Measurements from ENCODE around the gene CSTPP1. TPM values are rescaled to one million over a fixed set of nuclear protein-coding genes. Genes with fewer than 3 reads are reported as not detected.

CSTPP1 gene
- total and polyA plus RNA-seq, 4 donors = 12.5 to 26.0 (median 20.9) TPM

DNA sequence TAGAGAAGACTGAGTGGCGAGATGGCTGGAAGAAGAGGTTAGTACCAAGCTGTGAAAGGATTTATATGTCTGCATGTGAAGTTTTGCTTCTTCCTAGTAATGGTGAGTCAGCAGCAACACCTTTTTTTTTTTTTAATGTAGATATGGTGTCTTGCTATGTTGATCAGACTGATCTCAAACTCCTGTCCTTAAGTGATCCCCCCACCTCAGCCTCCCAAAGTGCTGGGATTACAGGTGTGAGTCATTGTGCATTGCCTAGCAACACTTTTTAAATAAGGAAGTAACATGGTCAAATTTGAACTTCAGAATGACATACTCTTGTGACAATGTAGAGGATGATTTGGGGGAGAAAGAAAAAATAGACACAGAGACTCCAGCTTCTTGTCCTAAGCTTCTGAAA lies 6.5 kb upstream of the CSTPP1 start:
- ATAC-seq (ENCODE audit: low FRiP score) = no peak
- Histone ChIP-seq H3K27me3 (ENCODE audit: control insufficient read depth in 1 of 2, insufficient read depth in 2 of 2, low read length in 1 of 2) (no peaks in the 10 kb centered on the region), H3K4me1 (ENCODE audit: control insufficient read depth in 1 of 2, insufficient read depth in 2 of 2, low read length in 2 of 2) (no peaks in the 10 kb centered on the region), H3K36me3 (ENCODE audit: control insufficient read depth in 1 of 2, insufficient read depth in 2 of 2, low read length in 1 of 2) (no peaks in the 10 kb centered on the region), H3K9me3 (ENCODE audit: control insufficient read depth, low read length) (no peaks in the 10 kb centered on the region), H3K4me3 (ENCODE audit: low read length in 2 of 2) (no peak overlapping the region), H3K27ac (ENCODE audit: low read depth in 1 of 2, low read length in 2 of 2) (no peak overlapping the region)
- intact Hi-C loops (cut with DNase I) = no loop called here
- DNase-seq = no peak
- WGBS, 2 donors = 86 to 96% methylated on average over 1 of the region's 1 CpG

DNA sequence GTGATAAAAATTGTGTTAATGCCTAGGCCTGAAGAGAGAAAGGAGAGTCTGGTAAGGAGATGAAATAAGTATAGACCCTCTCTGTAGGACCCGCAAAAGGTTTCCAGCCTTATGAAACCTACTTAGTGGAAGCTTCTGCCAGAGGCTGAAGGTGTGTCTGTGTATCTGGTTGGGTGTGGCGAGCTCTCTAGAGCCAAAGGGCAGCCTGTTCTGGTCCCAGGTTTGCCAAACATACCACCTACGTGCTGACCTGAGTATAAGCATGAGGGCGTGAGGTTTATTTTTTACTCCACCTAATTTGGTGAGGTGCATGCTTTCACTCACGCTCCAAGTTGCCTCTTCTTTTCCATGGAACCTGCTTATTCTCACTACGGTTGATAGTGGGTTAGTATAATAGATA lies 5.6 kb downstream of the CSTPP1 start:
- Histone ChIP-seq H3K4me3 (ENCODE audit: low read length in 2 of 2) (no peak overlapping the region), H3K4me1 (ENCODE audit: control insufficient read depth in 1 of 2, insufficient read depth in 2 of 2, low read length in 2 of 2) (peaks cover under 1% of the 10 kb centered on the region in 2 donors), H3K36me3 (ENCODE audit: control insufficient read depth in 1 of 2, insufficient read depth in 2 of 2, low read length in 1 of 2) (no peaks in the 10 kb centered on the region), H3K9me3 (ENCODE audit: control insufficient read depth, low read length) (no peaks in the 10 kb centered on the region), H3K27ac (ENCODE audit: low read depth in 1 of 2, low read length in 2 of 2) (no peak overlapping the region), H3K27me3 (ENCODE audit: control insufficient read depth in 1 of 2, insufficient read depth in 2 of 2, low read length in 1 of 2) (peaks cover 0 to 1% of the 10 kb centered on the region in 2 donors)
- ATAC-seq (ENCODE audit: low FRiP score) (no peak), DNase-seq (no peak)
- 93 to 96% methylated on average over 6 of the region's 6 CpGs for WGBS, 2 donors
- intact Hi-C loops (cut with DNase I) = no loop called here

DNA sequence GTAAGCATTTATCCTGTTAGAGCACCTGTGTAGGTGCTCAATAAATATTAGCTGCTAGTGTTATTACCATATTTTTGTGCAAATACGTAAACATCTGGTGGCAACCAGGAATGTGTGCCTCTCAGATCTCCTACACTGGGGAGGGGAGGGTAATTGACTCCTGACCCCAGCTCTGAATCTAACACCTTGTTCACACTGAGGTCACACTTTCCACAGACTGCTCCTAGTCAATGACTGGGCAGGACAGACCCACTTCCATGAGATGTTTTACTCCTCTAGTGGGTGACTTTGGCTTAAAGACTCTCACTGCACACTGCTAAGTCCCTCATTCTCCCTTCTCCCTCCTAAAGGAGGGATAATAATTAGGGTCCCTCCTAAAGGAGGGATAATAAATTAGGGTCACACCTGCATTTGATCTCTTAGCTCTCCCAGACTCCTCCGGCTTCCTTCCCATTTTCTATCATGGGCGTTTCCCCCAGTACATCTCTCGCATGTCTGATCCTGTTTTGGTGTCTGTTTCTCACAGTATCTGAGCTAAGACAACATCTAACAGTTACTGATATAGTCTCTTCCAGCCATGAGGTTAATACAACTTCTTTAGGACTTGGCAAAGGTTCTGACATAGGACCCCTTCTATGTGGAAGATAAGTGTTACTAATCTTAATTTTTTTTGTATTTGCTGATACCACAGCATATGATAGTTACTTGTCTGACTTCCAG lies 8.0 kb downstream of the CSTPP1 start:
- no peak for DNase-seq
- no peaks in the 10 kb centered on the region for H3K9me3 ChIP-seq (ENCODE audit: control insufficient read depth, low read length)
- no peak overlapping the region for H3K27ac ChIP-seq (ENCODE audit: low read depth in 1 of 2, low read length in 2 of 2)
- no peaks in the 10 kb centered on the region for H3K27me3 ChIP-seq (ENCODE audit: control insufficient read depth in 1 of 2, insufficient read depth in 2 of 2, low read length in 1 of 2)
- H3K4me3 ChIP-seq (ENCODE audit: low read length in 2 of 2) = no peak overlapping the region
- H3K4me1 ChIP-seq (ENCODE audit: control insufficient read depth in 1 of 2, insufficient read depth in 2 of 2, low read length in 2 of 2) = peaks cover 0 to 2% of the 10 kb centered on the region in 2 donors
- ATAC-seq (ENCODE audit: low FRiP score) = no peak
- 90 to 93% methylated on average over 4 of the region's 4 CpGs for WGBS, 2 donors
- H3K36me3 ChIP-seq (ENCODE audit: control insufficient read depth in 1 of 2, insufficient read depth in 2 of 2, low read length in 1 of 2) = peaks cover 0 to 3% of the 10 kb centered on the region in 2 donors
- intact Hi-C loops (cut with DNase I) = no loop called here

DNA sequence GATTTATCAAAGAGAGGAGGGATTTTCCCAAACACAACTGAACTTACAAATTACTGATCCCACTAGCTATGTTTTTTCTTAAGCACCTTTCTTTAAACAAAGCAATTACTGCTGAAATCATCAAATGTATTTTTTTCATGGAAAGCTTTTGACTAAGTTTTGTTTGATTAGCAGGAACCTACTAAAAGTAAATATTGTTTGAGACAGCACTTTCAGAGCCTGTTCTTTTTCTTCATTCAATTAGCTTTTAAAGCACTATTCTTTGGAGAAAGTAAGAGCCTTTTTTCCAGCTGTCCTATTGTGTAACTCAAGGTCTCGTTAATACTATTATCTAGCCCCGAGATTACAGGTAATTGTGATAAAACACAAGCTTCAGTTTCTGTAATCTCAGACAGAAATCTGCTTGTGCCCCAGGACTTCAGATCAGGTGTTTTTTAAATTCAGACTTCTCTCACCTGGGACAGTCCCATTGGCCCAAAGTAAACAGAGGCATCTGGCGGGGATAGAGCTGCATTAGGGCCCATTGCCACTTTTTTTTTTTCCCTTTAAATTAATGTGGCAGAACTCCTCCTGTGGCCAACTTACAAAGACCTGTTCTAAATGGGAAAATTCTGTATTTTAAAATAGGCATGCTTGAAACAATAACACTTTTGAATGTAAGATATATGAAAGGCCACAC lies 11.0 kb downstream of the CSTPP1 start:
- peaks cover 0 to 2% of the 10 kb centered on the region in 2 donors for H3K4me1 ChIP-seq (ENCODE audit: control insufficient read depth in 1 of 2, insufficient read depth in 2 of 2, low read length in 2 of 2)
- no peak for ATAC-seq (ENCODE audit: low FRiP score)
- H3K27me3 ChIP-seq (ENCODE audit: control insufficient read depth in 1 of 2, insufficient read depth in 2 of 2, low read length in 1 of 2) = no peaks in the 10 kb centered on the region
- H3K36me3 ChIP-seq (ENCODE audit: control insufficient read depth in 1 of 2, insufficient read depth in 2 of 2, low read length in 1 of 2) = peaks cover 0 to 3% of the 10 kb centered on the region in 2 donors
- no peaks in the 10 kb centered on the region for H3K9me3 ChIP-seq (ENCODE audit: control insufficient read depth, low read length)
- no peak overlapping the region for H3K4me3 ChIP-seq (ENCODE audit: low read length in 2 of 2)
- intact Hi-C loops (cut with DNase I) = no loop called here
- no peak for DNase-seq
- no peak overlapping the region for H3K27ac ChIP-seq (ENCODE audit: low read depth in 1 of 2, low read length in 2 of 2)
- 53 to 70% methylated on average over 3 of the region's 3 CpGs for WGBS, 2 donors

DNA sequence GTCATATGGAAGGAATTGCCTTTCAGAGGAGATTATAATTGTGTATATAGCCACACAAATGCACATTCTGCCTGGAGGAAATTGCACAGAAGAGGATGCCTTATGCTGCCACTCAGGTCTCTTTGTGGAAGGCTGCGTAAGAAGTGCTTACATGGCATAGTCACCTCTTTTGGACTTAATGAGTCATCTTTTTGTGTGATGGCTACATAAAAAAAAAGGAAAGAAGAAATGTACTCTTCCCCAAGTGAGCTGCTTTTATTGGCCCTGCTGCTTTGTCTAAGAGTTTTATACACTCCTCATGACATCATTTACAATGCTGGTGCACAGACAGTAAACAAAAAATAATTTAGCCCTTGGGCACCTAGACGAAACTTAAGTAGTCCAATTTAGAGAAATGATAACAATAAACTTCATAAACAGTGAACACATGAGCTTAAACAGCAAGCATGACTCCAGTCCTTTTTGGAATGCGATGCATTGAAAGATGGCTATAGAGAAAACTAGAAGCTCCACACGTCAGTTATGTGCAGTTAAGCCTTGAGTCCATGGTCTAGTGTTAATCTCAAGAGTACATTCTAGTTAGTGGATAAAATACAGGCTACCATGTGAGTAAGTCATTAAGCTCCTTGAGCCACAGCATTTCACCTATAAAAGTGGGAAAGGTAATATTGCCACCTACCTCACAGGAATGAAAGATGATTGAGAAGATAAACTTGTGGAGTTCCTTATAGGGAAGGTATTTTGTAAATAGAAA lies 12.0 kb downstream of the CSTPP1 start:
- Histone ChIP-seq H3K4me3 (ENCODE audit: low read length in 2 of 2) (no peak overlapping the region), H3K27me3 (ENCODE audit: control insufficient read depth in 1 of 2, insufficient read depth in 2 of 2, low read length in 1 of 2) (no peaks in the 10 kb centered on the region), H3K4me1 (ENCODE audit: control insufficient read depth in 1 of 2, insufficient read depth in 2 of 2, low read length in 2 of 2) (peaks cover 0 to 2% of the 10 kb centered on the region in 2 donors), H3K9me3 (ENCODE audit: control insufficient read depth, low read length) (no peaks in the 10 kb centered on the region), H3K36me3 (ENCODE audit: control insufficient read depth in 1 of 2, insufficient read depth in 2 of 2, low read length in 1 of 2) (peaks cover 0 to 3% of the 10 kb centered on the region in 2 donors), H3K27ac (ENCODE audit: low read depth in 1 of 2, low read length in 2 of 2) (no peak overlapping the region)
- ATAC-seq (ENCODE audit: low FRiP score) = no peak
- intact Hi-C loops (cut with DNase I) = no loop called here
- WGBS, 2 donors = 74% methylated on average over 4 of the region's 4 CpGs
- DNase-seq = no peak

DNA sequence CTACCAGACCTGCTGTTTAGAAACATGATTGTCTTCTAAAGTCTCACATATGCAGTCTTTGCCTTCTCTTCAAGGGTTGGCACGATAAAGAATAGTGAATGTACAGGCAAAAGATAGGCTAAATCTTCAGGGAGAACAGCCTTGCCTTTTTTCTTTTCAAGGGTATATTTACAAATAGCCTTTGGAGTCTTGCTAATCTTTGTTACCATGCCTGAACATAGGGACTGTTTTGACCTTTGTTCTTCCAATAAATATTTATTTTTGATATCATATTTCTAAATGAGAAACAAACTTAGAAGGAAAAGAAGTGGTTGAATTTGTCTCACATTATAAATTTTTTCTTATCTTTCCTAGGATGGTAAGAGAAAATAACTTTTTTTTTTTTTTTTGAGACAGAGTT lies 12.7 kb downstream of the CSTPP1 start:
- no peaks in the 10 kb centered on the region for H3K27me3 ChIP-seq (ENCODE audit: control insufficient read depth in 1 of 2, insufficient read depth in 2 of 2, low read length in 1 of 2)
- no peaks in the 10 kb centered on the region for H3K9me3 ChIP-seq (ENCODE audit: control insufficient read depth, low read length)
- WGBS, 2 donors = 97 to 98% methylated on average over 1 of the region's 1 CpG
- DNase-seq (no peak), ATAC-seq (ENCODE audit: low FRiP score) (no peak)
- intact Hi-C loops (cut with DNase I) = no loop called here
- peaks cover 0 to 3% of the 10 kb centered on the region in 2 donors for H3K36me3 ChIP-seq (ENCODE audit: control insufficient read depth in 1 of 2, insufficient read depth in 2 of 2, low read length in 1 of 2)
- H3K27ac ChIP-seq (ENCODE audit: low read depth in 1 of 2, low read length in 2 of 2) = no peak overlapping the region
- no peak overlapping the region for H3K4me3 ChIP-seq (ENCODE audit: low read length in 2 of 2)
- peaks cover 0 to 2% of the 10 kb centered on the region in 2 donors for H3K4me1 ChIP-seq (ENCODE audit: control insufficient read depth in 1 of 2, insufficient read depth in 2 of 2, low read length in 2 of 2)

DNA sequence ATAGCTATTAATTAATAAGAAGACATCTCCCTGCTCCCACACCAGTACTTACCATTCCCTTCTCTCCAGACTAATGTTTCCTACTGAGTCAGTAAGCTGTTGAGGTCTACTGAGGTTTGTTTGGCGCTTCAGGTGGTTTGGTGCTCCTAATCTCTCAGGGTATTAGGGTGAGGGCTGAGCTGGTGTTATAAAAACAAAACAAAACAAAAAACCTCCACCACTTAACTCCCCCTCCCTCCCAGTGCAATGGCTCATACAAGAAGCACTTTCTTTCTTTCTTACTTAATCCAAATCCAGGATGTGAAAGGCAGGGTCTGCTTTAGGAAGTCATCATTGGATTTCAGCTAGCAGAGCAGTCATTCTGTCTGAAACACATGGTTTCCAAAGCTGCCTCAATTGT lies 15.3 kb downstream of the CSTPP1 start:
- ATAC-seq (ENCODE audit: low FRiP score) (no peak), DNase-seq (no peak)
- intact Hi-C loops (cut with DNase I) = no loop called here
- Histone ChIP-seq H3K36me3 (ENCODE audit: control insufficient read depth in 1 of 2, insufficient read depth in 2 of 2, low read length in 1 of 2) (peaks cover 0 to 3% of the 10 kb centered on the region in 2 donors), H3K4me3 (ENCODE audit: low read length in 2 of 2) (no peak overlapping the region), H3K4me1 (ENCODE audit: control insufficient read depth in 1 of 2, insufficient read depth in 2 of 2, low read length in 2 of 2) (peaks cover 0 to 2% of the 10 kb centered on the region in 2 donors), H3K27ac (ENCODE audit: low read depth in 1 of 2, low read length in 2 of 2) (no peak overlapping the region), H3K9me3 (ENCODE audit: control insufficient read depth, low read length) (no peaks in the 10 kb centered on the region), H3K27me3 (ENCODE audit: control insufficient read depth in 1 of 2, insufficient read depth in 2 of 2, low read length in 1 of 2) (no peaks in the 10 kb centered on the region)
- WGBS, 2 donors = 99 to 100% methylated on average over 1 of the region's 1 CpG

DNA sequence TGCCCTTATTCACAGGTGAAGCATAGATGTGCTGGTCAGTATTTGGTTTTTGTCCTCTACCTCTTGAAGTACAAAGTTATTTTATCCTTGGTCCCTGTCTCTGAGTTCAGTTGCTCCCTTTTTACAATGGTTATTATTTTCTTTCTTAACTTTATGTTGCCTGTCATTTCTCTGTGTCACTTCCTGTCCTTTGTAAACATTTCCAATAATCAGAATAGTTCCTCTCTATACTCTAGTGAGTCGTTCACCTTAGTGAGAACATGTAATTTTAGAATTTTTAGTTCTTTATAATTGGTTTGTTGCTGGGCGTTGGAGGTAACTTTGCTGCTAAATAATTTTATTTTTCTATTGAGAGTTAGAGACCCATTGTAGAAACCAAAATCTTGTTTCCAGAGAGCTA lies 16.0 kb downstream of the CSTPP1 start:
- H3K27ac ChIP-seq (ENCODE audit: low read depth in 1 of 2, low read length in 2 of 2) = no peak overlapping the region
- WGBS, 2 donors = 89 to 92% methylated on average over 2 of the region's 2 CpGs
- ATAC-seq (ENCODE audit: low FRiP score) (no peak), DNase-seq (no peak)
- intact Hi-C loops (cut with DNase I) = no loop called here
- H3K4me3 ChIP-seq (ENCODE audit: low read length in 2 of 2) = no peak overlapping the region
- H3K4me1 ChIP-seq (ENCODE audit: control insufficient read depth in 1 of 2, insufficient read depth in 2 of 2, low read length in 2 of 2) = peaks cover 0 to 2% of the 10 kb centered on the region in 2 donors
- H3K36me3 ChIP-seq (ENCODE audit: control insufficient read depth in 1 of 2, insufficient read depth in 2 of 2, low read length in 1 of 2) = peaks cover 0 to 3% of the 10 kb centered on the region in 2 donors
- H3K9me3 ChIP-seq (ENCODE audit: control insufficient read depth, low read length) = no peaks in the 10 kb centered on the region
- no peaks in the 10 kb centered on the region for H3K27me3 ChIP-seq (ENCODE audit: control insufficient read depth in 1 of 2, insufficient read depth in 2 of 2, low read length in 1 of 2)

All from aorta (tissue), 5 donors.